A549 (cell line): ENCODE data around the gene SLC38A2. TPM values are rescaled to one million over a fixed set of nuclear protein-coding genes. Genes with fewer than 3 reads are reported as not detected.

ENCODE experiments used
- ATAC-seq, 2 experiments: fragments of 200-7000 bp in 1 of 2; fragments of >200 bp in 1 of 2; cut with Nextera tagmentation in 1 of 2; cut with Tn5 transposase in 1 of 2; 3 replicates each; pipeline versions ENCODE4 v1.8.0 to v1.9.1; 2018 to 2020; ENCODE audit warnings: mild to moderate bottlenecking in 1 of 2, moderate library complexity in 1 of 2
- CTCF ChIA-PET: fragments of 300-600 bp; sonication (Branson Sonifier 250); formaldehyde crosslinking; extraction: SDS; loops from one replicate; lab custom pipeline; 2021; ENCODE audit warnings: antibody characterized with exemption, inconsistent platforms; lab: Yijun Ruan, JAX
- POLR2A ChIA-PET: fragments of 350-600 bp; formaldehyde crosslinking; extraction: SDS; loops from one replicate; lab custom pipeline; 2021; ENCODE audit warnings: antibody characterized with exemption, inconsistent platforms; lab: Yijun Ruan, JAX
- DNase-seq, 2 experiments: peaks; one replicate each; pipeline versions ENCODE4 v3.0.0 to v3.0.0-alpha.2; 2011 to 2016; ENCODE audit warnings: low read depth in 1 of 2, low spot score in 1 of 2
- FAIRE-seq: peaks from 2 replicates; lab custom pipeline; 2011; peaks lifted over from hg19 to GRCh38; lab: Jason Lieb, UNC
- H3K27ac ChIP-seq, 2 experiments: fragments of >200 bp; sonication (Bioruptor Twin); formaldehyde crosslinking; 3 replicates each; pipeline ENCODE4 v1.5.1; 2016 to 2017
- H3K4me1 ChIP-seq: fragments of >200 bp; sonication (Bioruptor Twin); formaldehyde crosslinking; 3 replicates; pipeline ENCODE4 v1.6.1; 2016
- H3K4me2 ChIP-seq: fragments of >200 bp; sonication (Bioruptor Twin); formaldehyde crosslinking; 3 replicates; pipeline ENCODE4 v1.6.1; 2016
- H3K4me3 ChIP-seq: fragments of >200 bp; sonication (Bioruptor Twin); formaldehyde crosslinking; 3 replicates; pipeline ENCODE4 v1.5.1; 2016
- H3K9me3 ChIP-seq: fragments of >200 bp; sonication (Bioruptor Twin); formaldehyde crosslinking; 3 replicates; pipeline ENCODE4 v1.6.1; 2016
- BHLHE40 ChIP-seq: IDR thresholded peaks from 2 replicates; pipeline ENCODE4 v1.6.1; 2012; ENCODE audit warnings: low read depth, low read length, inconsistent platforms
- CEBPB ChIP-seq, 2 experiments: fragments of >200 bp in 1 of 2; sonication (Bioruptor Twin) in 1 of 2; formaldehyde crosslinking in 1 of 2; IDR thresholded peaks; 2 replicates each; pipeline ENCODE4 v1.6.1; 2012 to 2016
- EHF ChIP-seq: fragments of 250-450 bp; sonication (Bioruptor Pico); IDR thresholded peaks from 2 replicates; pipeline ENCODE4 v1.5.0; 2020; ENCODE audit warnings: mild to moderate bottlenecking
- EP300 ChIP-seq, 2 experiments: fragments of >200 bp; sonication (Bioruptor Twin); formaldehyde crosslinking; IDR thresholded peaks; 2 replicates in 1 of 2; 3 replicates in 1 of 2; pipeline ENCODE4 v1.6.1; 2016 to 2017
- FOSL2 ChIP-seq, 2 experiments: fragments of 450-650 bp in 1 of 2; fragments of >200 bp in 1 of 2; sonication (Bioruptor Twin) in 1 of 2; formaldehyde crosslinking; IDR thresholded peaks; 2 replicates each; pipeline versions ENCODE4 v1.5.0 to v1.6.1; 2016 to 2020; ENCODE audit warnings: mild to moderate bottlenecking in 1 of 2, moderate library complexity in 1 of 2
- GATA3 ChIP-seq: IDR thresholded peaks from 2 replicates; pipeline ENCODE4 v1.6.1; 2012; ENCODE audit warnings: borderline replicate concordance
- HOXB5 ChIP-seq: fragments of 250-450 bp; sonication (Bioruptor Pico); IDR thresholded peaks from 2 replicates; pipeline ENCODE4 v1.5.0; 2020; ENCODE audit warnings: mild to moderate bottlenecking, moderate library complexity
- JUN ChIP-seq, 2 experiments: fragments of >200 bp; sonication (Bioruptor Twin); formaldehyde crosslinking; IDR thresholded peaks; 2 replicates in 1 of 2; 3 replicates in 1 of 2; pipeline ENCODE4 v1.6.1; 2016 to 2017
- JUNB ChIP-seq: fragments of >200 bp; sonication (Bioruptor Twin); formaldehyde crosslinking; IDR thresholded peaks from 2 replicates; pipeline ENCODE4 v1.6.1; 2016
- KDM1A ChIP-seq: fragments of 200-600 bp; sonication (generic); IDR thresholded peaks from 2 replicates; pipeline ENCODE4 v1.6.1; 2016; ENCODE audit warnings: low read depth, mild to moderate bottlenecking
- MAZ ChIP-seq: fragments of 150-350 bp; IDR thresholded peaks from 2 replicates; pipeline ENCODE4 v1.6.1; 2014; ENCODE audit warnings: antibody characterized with exemption, low read depth, low read length, borderline replicate concordance
- NPAS2 ChIP-seq: fragments of 250-450 bp; sonication (Bioruptor Pico); IDR thresholded peaks from 2 replicates; pipeline ENCODE4 v1.8.0; 2022; ENCODE audit warnings: mild to moderate bottlenecking, moderate library complexity, borderline replicate concordance
- RAD21 ChIP-seq, 2 experiments: fragments of >200 bp in 1 of 2; sonication (Bioruptor Twin) in 1 of 2; formaldehyde crosslinking in 1 of 2; IDR thresholded peaks in 1 of 2; conservative IDR thresholded peaks in 1 of 2; 2 replicates in 1 of 2; 3 replicates in 1 of 2; pipeline ENCODE4 v1.6.1; 2012 to 2018; ENCODE audit warnings: inconsistent platforms in 1 of 2
- SMC3 ChIP-seq: fragments of >200 bp; sonication (Bioruptor Twin); formaldehyde crosslinking; IDR thresholded peaks from 3 replicates; pipeline ENCODE4 v1.6.1; 2018; ENCODE audit warnings: inconsistent platforms
- TP53 ChIP-seq: fragments of 250-450 bp; sonication (Bioruptor Pico); IDR thresholded peaks from 2 replicates; pipeline ENCODE4 v1.5.0; 2021; ENCODE audit warnings: mild to moderate bottlenecking, moderate library complexity
- WGBS: methylation state at CpG from one replicate; pipeline ENCODE4 v1.1.6; 2017; ENCODE audit errors: missing lambda C conversion rate; 5-methylcytosine and 5-hydroxymethylcytosine counted together
- polyA plus RNA-seq, 4 experiments: library from polyadenylated mRNA; depleted of rRNA in 3 of 4; stranded (reverse); fragments of >200 nt; fragmentation: RNase III in 1 of 4; extraction: RNeasy Plus Mini Kit Qiagen cat#74134 plus additional on column Dnase treatment in 1 of 4; gene quantifications; 2 replicates in 3 of 4; 3 replicates in 1 of 4; pipeline ENCODE4 v1.2.3, GENCODE V29; 2011 to 2017
- TF ChIP-seq, protein P1 (sequence below): IDR thresholded peaks from 2 replicates; pipeline ENCODE4 v1.6.1; 2012
- TF ChIP-seq, protein P2 (sequence below): IDR thresholded peaks from 2 replicates; pipeline ENCODE4 v1.6.1; 2012
- TF ChIP-seq, protein P3 (sequence below): fragments of >200 bp; sonication (Bioruptor Twin); formaldehyde crosslinking; IDR thresholded peaks from 2 replicates; pipeline ENCODE4 v1.6.1; 2016
- TF ChIP-seq, protein P4 (sequence below): fragments of >200 bp; sonication (Bioruptor Twin); formaldehyde crosslinking; IDR thresholded peaks from 3 replicates; pipeline ENCODE4 v1.6.1; 2016

The SLC38A2 gene
- polyA plus RNA-seq, 2 of the 4 experiments (the other 2 are of a cell fraction), result 187 to 519 TPM

DNA sequence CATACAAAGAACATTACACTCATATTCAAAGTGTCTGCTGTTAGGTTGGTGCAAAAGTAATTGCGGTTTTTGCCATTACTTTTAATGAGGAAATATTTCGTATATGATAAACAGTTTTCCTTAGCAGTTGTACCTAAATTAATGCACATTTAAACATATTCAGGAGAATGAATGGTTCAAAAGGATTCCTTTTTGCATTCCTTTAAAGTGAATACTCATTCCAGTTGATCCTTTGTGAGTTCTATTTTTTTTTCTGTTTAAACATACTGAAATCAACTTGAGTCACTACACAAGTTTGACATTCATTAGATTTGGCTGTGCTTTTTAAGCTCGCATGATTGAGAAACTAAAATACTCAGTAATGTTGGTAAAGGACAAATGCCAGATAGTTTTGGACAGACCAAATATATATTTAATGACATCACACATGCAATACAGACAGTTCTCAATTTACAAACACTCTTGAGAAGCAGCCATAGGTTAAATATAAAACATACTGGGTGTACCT is 13.8 kb upstream of the SLC38A2 start:
- Histone ChIP-seq H3K4me3 (0 out of 3 replicates have a peak overlapping the region, but pooled peaks have one; percentile 10), H3K4me1 (peaks cover 73% of the 10 kb centered on the region), H3K4me2 (peak overlapping the region; percentile 97), H3K27ac (peak overlapping the region; percentile 93 to 99), H3K9me3 (no peaks in the 10 kb centered on the region)
- DNase-seq (peak in 1 of 2 experiments; percentile 86), ATAC-seq (no peak; a peak in 1 of 6 replicates), FAIRE-seq (peak; percentile 83)
- CTCF ChIA-PET, result interaction anchor here (0.9 to 1.4 kb wide), 5 partner anchors 11 to 247 kb away, joined by 3 to 4 read pairs (median 3); no protein-coding TSS in a partner anchor
- POLR2A ChIA-PET, result interaction anchor here (0.6 to 1.9 kb wide), 6 partner anchors 15 to 137 kb away, joined by 3 to 15 read pairs (median 4); no protein-coding TSS in a partner anchor
- TF ChIP-seq, protein P1, sequence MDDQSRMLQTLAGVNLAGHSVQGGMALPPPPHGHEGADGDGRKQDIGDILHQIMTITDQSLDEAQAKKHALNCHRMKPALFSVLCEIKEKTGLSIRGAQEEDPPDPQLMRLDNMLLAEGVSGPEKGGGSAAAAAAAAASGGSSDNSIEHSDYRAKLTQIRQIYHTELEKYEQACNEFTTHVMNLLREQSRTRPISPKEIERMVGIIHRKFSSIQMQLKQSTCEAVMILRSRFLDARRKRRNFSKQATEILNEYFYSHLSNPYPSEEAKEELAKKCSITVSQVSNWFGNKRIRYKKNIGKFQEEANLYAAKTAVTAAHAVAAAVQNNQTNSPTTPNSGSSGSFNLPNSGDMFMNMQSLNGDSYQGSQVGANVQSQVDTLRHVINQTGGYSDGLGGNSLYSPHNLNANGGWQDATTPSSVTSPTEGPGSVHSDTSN, result no peak
- no peak for TF ChIP-seq NPAS2 (CRISPR knock-in tag)
- peak; percentile 86 to 87; a peak in 2 of 5 replicates for TF ChIP-seq EP300 (IDR thresholded peaks at IDR 0.05)
- peak; percentile 59; the same call in 2 of the 3 replicates for TF ChIP-seq SMC3
- peak; percentile 56 to 96; a peak in 3 of 5 replicates for TF ChIP-seq JUN (IDR thresholded peaks at IDR 0.05)
- TF ChIP-seq CEBPB (IDR thresholded peaks at IDR 0.05), result peak; percentile 85 to 93
- TF ChIP-seq, protein P2, sequence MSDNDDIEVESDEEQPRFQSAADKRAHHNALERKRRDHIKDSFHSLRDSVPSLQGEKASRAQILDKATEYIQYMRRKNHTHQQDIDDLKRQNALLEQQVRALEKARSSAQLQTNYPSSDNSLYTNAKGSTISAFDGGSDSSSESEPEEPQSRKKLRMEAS, result peak; percentile 36; the same call in 1 of the 2 replicates
- no peak for TF ChIP-seq BHLHE40
- no peak for TF ChIP-seq KDM1A
- TF ChIP-seq FOSL2 (IDR thresholded peaks at IDR 0.05), result peak; percentile 82
- TF ChIP-seq FOSL2 (CRISPR knock-in tag; IDR thresholded peaks at IDR 0.05), result peak; percentile 90
- peak; percentile 97 for TF ChIP-seq JUNB
- TF ChIP-seq, protein P3, sequence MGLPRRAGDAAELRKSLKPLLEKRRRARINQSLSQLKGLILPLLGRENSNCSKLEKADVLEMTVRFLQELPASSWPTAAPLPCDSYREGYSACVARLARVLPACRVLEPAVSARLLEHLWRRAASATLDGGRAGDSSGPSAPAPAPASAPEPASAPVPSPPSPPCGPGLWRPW, result peak; percentile 50; the same call in 1 of the 2 replicates
- TF ChIP-seq MAZ, result no peak
- TF ChIP-seq RAD21 (conservative IDR thresholded peaks at IDR 0.05 in 1 of 2, IDR thresholded peaks at IDR 0.05 in 1 of 2), result peak in 1 of 2 experiments; percentile 59; a peak in 4 of 5 replicates
- TF ChIP-seq GATA3, result peak; percentile 91
- TF ChIP-seq, protein P4, sequence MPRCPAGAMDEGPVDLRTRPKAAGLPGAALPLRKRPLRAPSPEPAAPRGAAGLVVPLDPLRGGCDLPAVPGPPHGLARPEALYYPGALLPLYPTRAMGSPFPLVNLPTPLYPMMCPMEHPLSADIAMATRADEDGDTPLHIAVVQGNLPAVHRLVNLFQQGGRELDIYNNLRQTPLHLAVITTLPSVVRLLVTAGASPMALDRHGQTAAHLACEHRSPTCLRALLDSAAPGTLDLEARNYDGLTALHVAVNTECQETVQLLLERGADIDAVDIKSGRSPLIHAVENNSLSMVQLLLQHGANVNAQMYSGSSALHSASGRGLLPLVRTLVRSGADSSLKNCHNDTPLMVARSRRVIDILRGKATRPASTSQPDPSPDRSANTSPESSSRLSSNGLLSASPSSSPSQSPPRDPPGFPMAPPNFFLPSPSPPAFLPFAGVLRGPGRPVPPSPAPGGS, result peak; percentile 86; the same call in 1 of the 3 replicates
- WGBS, result 6% methylated on average over 3 of the region's 3 CpGs

DNA sequence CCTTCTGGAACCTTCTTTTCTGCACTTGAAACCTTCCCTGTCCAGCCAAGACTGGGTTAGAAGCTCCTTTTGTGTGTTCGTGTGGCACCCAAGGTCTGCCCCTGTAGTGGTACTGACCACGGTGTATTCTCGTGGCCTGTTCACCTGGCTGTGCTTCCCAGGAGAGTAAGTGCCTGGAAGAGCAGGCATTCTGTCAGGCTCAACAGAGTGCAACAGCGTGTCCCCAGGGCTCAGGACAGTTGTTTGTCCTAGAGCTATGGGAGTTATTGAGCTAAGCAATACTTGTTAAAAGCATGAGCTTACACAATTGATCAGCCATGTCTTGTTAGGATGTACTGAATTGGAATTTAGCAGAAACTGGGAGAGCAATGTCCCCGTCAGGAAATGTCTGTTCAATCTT is 12.9 kb upstream of the SLC38A2 start:
- peak overlapping the region; percentile 93 to 99 for H3K27ac ChIP-seq
- peaks cover 64% of the 10 kb centered on the region for H3K4me1 ChIP-seq
- no peak for FAIRE-seq
- H3K4me3 ChIP-seq, result no peak overlapping the region
- no peaks in the 10 kb centered on the region for H3K9me3 ChIP-seq
- CTCF ChIA-PET, result interaction anchor here (1.0 to 1.4 kb wide), 3 partner anchors 30 to 111 kb away, joined by 3 read pairs; no protein-coding TSS in a partner anchor
- ATAC-seq, result no peak
- WGBS, result 55% methylated on average over 5 of the region's 5 CpGs
- peak overlapping the region; percentile 97 for H3K4me2 ChIP-seq
- 0 out of 2 replicates have a peak, but pooled peaks have one; percentile 29 for TF ChIP-seq HOXB5 (CRISPR knock-in tag)
- TF ChIP-seq, protein P3, result no peak
- TF ChIP-seq TP53 (CRISPR knock-in tag), result no peak
- TF ChIP-seq EHF (CRISPR knock-in tag), result no peak
- peak in 1 of 2 experiments; percentile 31 for DNase-seq
- POLR2A ChIA-PET, result interaction anchor here (0.6 to 2.1 kb wide), 7 partner anchors 10 to 276 kb away, joined by 3 to 15 read pairs (median 3); no protein-coding TSS in a partner anchor
